Kidney (tissue), 14 donors: Measurements from ENCODE around the gene YARS2. TPM values are rescaled to one million over a fixed set of nuclear protein-coding genes. Genes with fewer than 3 reads are reported as not detected.

Experiments
- DNase-seq, 5 donors: peaks; one replicate each; pipeline ENCODE4 v3.0.0-alpha.2; 2013 to 2020
- FAIRE-seq: peaks from 2 replicates; lab custom pipeline; 2012; peaks lifted over from hg19 to GRCh38; lab: Jason Lieb, UNC
- H3K27ac ChIP-seq, 2 donors: one replicate each; pipeline ENCODE4 v1.7.0; 2013; ENCODE audit warnings: low read depth in 2 of 2, low read length in 2 of 2, inconsistent platforms in 1 of 2
- H3K27me3 ChIP-seq: one replicate; pipeline ENCODE4 v1.7.1; 2013; ENCODE audit warnings: low read length, inconsistent platforms; ENCODE audit not compliant: control insufficient read depth, insufficient read depth
- H3K36me3 ChIP-seq, 3 donors: one replicate each; pipeline versions ENCODE4 v1.7.0 to v1.7.1; 2013; ENCODE audit warnings: low read length in 3 of 3, control low read depth in 1 of 3, inconsistent platforms in 1 of 3; ENCODE audit not compliant: insufficient read depth in 3 of 3, control insufficient read depth in 2 of 3
- H3K4me1 ChIP-seq, 3 donors: one replicate each; pipeline versions ENCODE4 v1.7.0 to v1.7.1; 2013; ENCODE audit warnings: low read length in 3 of 3, inconsistent platforms in 1 of 3, low read depth in 1 of 3; ENCODE audit not compliant: control insufficient read depth in 2 of 3, insufficient read depth in 2 of 3
- H3K4me3 ChIP-seq, 3 donors: one replicate each; pipeline versions ENCODE4 v1.7.0 to v1.8.1; 2013; ENCODE audit warnings: low read length in 3 of 3, control low read depth in 1 of 3, inconsistent platforms in 1 of 3
- H3K9ac ChIP-seq, 3 donors: one replicate each; pipeline versions ENCODE4 v1.7.0 to v1.7.1; 2013; ENCODE audit warnings: low read length in 3 of 3, control low read depth in 1 of 3, inconsistent platforms in 1 of 3
- H3K9me3 ChIP-seq, 3 donors: one replicate each; pipeline versions ENCODE4 v1.7.0 to v1.7.1; 2013; ENCODE audit warnings: low read length in 3 of 3, control low read depth in 1 of 3, inconsistent platforms in 1 of 3; ENCODE audit not compliant: control insufficient read depth in 2 of 3, insufficient read depth in 1 of 3
- CTCF ChIP-seq: IDR thresholded peaks from 3 replicates; pipeline ENCODE4 v1.5.1; 2012; ENCODE audit warnings: mild to moderate bottlenecking, moderate library complexity, borderline replicate concordance; ENCODE audit not compliant: insufficient read depth; ENCODE audit errors: extremely low read depth
- intact Hi-C: fragments of 100-400 bp; cut with DNase I; formaldehyde crosslinking; loops from one replicate; pipeline ENCODE4 v1.11.1; 2022
- polyA plus RNA-seq: library from polyadenylated mRNA; stranded (reverse); fragments of 350-450 nt; fragmentation: Illumina TruSeq; extraction: RNeasy Lipid Tissue Mini Kit (QIAGEN cat#74804); gene quantifications from one replicate; pipeline ENCODE4 v1.2.3, GENCODE V29; 2014; ENCODE audit warnings: low read depth, low replicate concordance; ENCODE audit not compliant: insufficient read depth
- total RNA-seq: library from RNA; stranded (reverse); fragmentation: NEBNext Ultra II Directional; extraction: Animal tissue kit (Norgen Biotek cat#: 25700); gene quantifications from one replicate; pipeline ENCODE4 v1.2.1, GENCODE V29; 2021
- donor health status: control.
- donor health status: control.
- donor health status: control.
- donor health status: control.
- donor health status: control.
- donor health status: DM: yes; HTN: yes; CAD: no.
- donor health status: Normal renal cell carcinoma (clear cell type).

YARS2 gene
- total and polyA plus RNA-seq, 2 donors from 2014 or later, result 15.4 to 24.6 TPM

- no peaks in the 10 kb centered on the region for H3K36me3 ChIP-seq
- no peak for FAIRE-seq
- no peak for DNase-seq
- H3K27ac ChIP-seq, result no peak overlapping the region
- H3K4me1 ChIP-seq, result no peaks in the 10 kb centered on the region
- H3K9me3 ChIP-seq, result no peaks in the 10 kb centered on the region
- no peak for TF ChIP-seq CTCF
- no peak overlapping the region for H3K9ac ChIP-seq
- H3K27me3 ChIP-seq, result no peaks in the 10 kb centered on the region
- no peak overlapping the region for H3K4me3 ChIP-seq
- intact Hi-C loops, result no loop called here
Measured at GRCh38 chr12:32773691-32774090, 18.0 kb upstream of the YARS2 start.

GRCh38 chr12:32770141-32770540 lies 14.4 kb upstream of the YARS2 start:
- FAIRE-seq, result no peak
- H3K27ac ChIP-seq, result no peak overlapping the region

GRCh38 chr12:32768518-32768917 lies 12.8 kb upstream of the YARS2 start:
- H3K9me3 ChIP-seq, result no peaks in the 10 kb centered on the region
- FAIRE-seq, result no peak
- intact Hi-C loops, result loop anchor here (10.0 kb wide), 2 partner anchors 146 to 1246 kb away; no protein-coding TSS in a partner anchor

More at GRCh38 chr12:32770141-32770540, 14.4 kb upstream of the YARS2 start:
- no peaks in the 10 kb centered on the region for H3K27me3 ChIP-seq
- no peaks in the 10 kb centered on the region for H3K9me3 ChIP-seq
- TF ChIP-seq CTCF, result no peak
- H3K36me3 ChIP-seq, result no peaks in the 10 kb centered on the region
- no peak overlapping the region for H3K9ac ChIP-seq
- H3K4me3 ChIP-seq, result no peak overlapping the region
- no peak for DNase-seq
- H3K4me1 ChIP-seq, result no peaks in the 10 kb centered on the region
- intact Hi-C loops, result no loop called here

More at GRCh38 chr12:32768518-32768917, 12.8 kb upstream of the YARS2 start:
- H3K4me3 ChIP-seq, result no peak overlapping the region
- no peak for TF ChIP-seq CTCF
- H3K27me3 ChIP-seq, result no peaks in the 10 kb centered on the region
- no peak for DNase-seq
- no peak overlapping the region for H3K9ac ChIP-seq
- H3K4me1 ChIP-seq, result no peaks in the 10 kb centered on the region
- no peaks in the 10 kb centered on the region for H3K36me3 ChIP-seq
- H3K27ac ChIP-seq, result no peak overlapping the region
